K562 (cell line): ENCODE data around the gene AK2. TPM values are rescaled to one million over a fixed set of nuclear protein-coding genes. Genes with fewer than 3 reads are reported as not detected.

Source experiments
- ATAC-seq: fragments of 200-7000 bp; cut with Tn5 transposase; 3 replicates; pipeline ENCODE4 v1.9.1; 2020; ENCODE audit warnings: moderate library complexity
- BruUV-seq: library from RNA; stranded (reverse); fragments of 400-500 nt; replicated peaks from 2 replicates; lab custom pipeline; 2021; lab: Mats Ljungman, UMichigan
- CTCF ChIA-PET: fragments of 300-600 bp; formaldehyde crosslinking; extraction: SDS; loops from one replicate; lab custom pipeline; 2021; ENCODE audit warnings: low intra/inter-chr PET ratio; lab: Yijun Ruan, JAX
- POLR2A ChIA-PET: fragments of 300-600, 350-650 bp; sonication (Branson Sonifier 250); formaldehyde crosslinking; extraction: SDS; loops from one replicate; lab custom pipeline; 2021; ENCODE audit warnings: antibody characterized with exemption, inconsistent platforms; lab: Yijun Ruan, JAX
- DNase-seq, 4 experiments: peaks; one replicate each; pipeline versions ENCODE4 v3.0.0 to v3.0.0-alpha.2; 2011 to 2018; ENCODE audit warnings: low spot score in 3 of 4, mixed read lengths in 3 of 4; ENCODE audit errors: extremely low read depth in 1 of 4
- FAIRE-seq: peaks from 2 replicates; lab custom pipeline; 2011; peaks lifted over from hg19 to GRCh38; lab: Jason Lieb, UNC
- H2AFZ ChIP-seq: 2 replicates; pipeline ENCODE4 v1.6.0; 2011; ENCODE audit warnings: low read depth, low read length, control low read depth, inconsistent platforms
- H3K27ac ChIP-seq: fragments of 200-600 bp; 3 replicates; pipeline ENCODE4 v1.8.0; 2011; ENCODE audit warnings: low read depth, mild to moderate bottlenecking, control low read depth, inconsistent platforms, low read length, moderate library complexity, mixed read lengths; ENCODE audit errors: extremely low read depth
- H3K27me3 ChIP-seq, 2 experiments: fragments of 300-600 bp in 1 of 2; 2 replicates in 1 of 2; 3 replicates in 1 of 2; pipeline versions ENCODE4 v1.6.0 to v1.8.0; 2011; ENCODE audit warnings: inconsistent platforms in 2 of 2, low read length in 2 of 2, mild to moderate bottlenecking in 1 of 2, mixed read lengths in 1 of 2, moderate library complexity in 1 of 2; ENCODE audit not compliant: control insufficient read depth in 2 of 2, insufficient read depth in 2 of 2
- H3K36me3 ChIP-seq: fragments of 300-600 bp; 3 replicates; pipeline ENCODE4 v1.8.0; 2011; ENCODE audit warnings: mild to moderate bottlenecking, low read length, inconsistent platforms; ENCODE audit not compliant: control insufficient read depth, insufficient read depth
- H3K4me1 ChIP-seq, 2 experiments: fragments of 200-600 bp in 1 of 2; replicated peaks in 1 of 2; 2 replicates in 1 of 2; 3 replicates in 1 of 2; pipeline versions ENCODE4 v1.5.1 to v1.8.0; 2011; ENCODE audit warnings: inconsistent platforms in 2 of 2, low read length in 2 of 2, mild to moderate bottlenecking in 1 of 2, mixed read lengths in 1 of 2, moderate library complexity in 1 of 2; ENCODE audit not compliant: control insufficient read depth in 2 of 2, insufficient read depth in 2 of 2
- H3K4me2 ChIP-seq: 2 replicates; pipeline ENCODE4 v1.6.1; 2011; ENCODE audit warnings: low read length, control low read depth, inconsistent platforms, mixed read lengths; ENCODE audit not compliant: insufficient read depth
- H3K4me3 ChIP-seq: fragments of 200-600 bp; sonication (generic), shearing (Covaris generic); 2 replicates; pipeline ENCODE4 v1.5.1; 2016; ENCODE audit warnings: control low read depth, inconsistent platforms
- H3K79me2 ChIP-seq: fragments of 200-600 bp; 3 replicates; pipeline ENCODE4 v1.8.0; 2011; ENCODE audit warnings: low read length, inconsistent platforms; ENCODE audit not compliant: control insufficient read depth, insufficient read depth
- H3K9ac ChIP-seq, 2 experiments: 2 replicates each; pipeline versions ENCODE4 v1.6.0 to v1.6.1; 2011; ENCODE audit warnings: low read depth in 2 of 2, low read length in 2 of 2, control low read depth in 1 of 2, inconsistent platforms in 1 of 2, mild to moderate bottlenecking in 1 of 2, mixed read lengths in 1 of 2; ENCODE audit not compliant: insufficient read depth in 1 of 2
- H3K9me1 ChIP-seq: one replicate; pipeline ENCODE4 v1.6.0; 2011; ENCODE audit warnings: inconsistent platforms, mild to moderate bottlenecking, low read length, moderate library complexity; ENCODE audit not compliant: control insufficient read depth, insufficient read depth
- H3K9me3 ChIP-seq: replicated peaks from 2 replicates; pipeline ENCODE4 v1.5.1; 2011; ENCODE audit warnings: low read depth, low read length, inconsistent platforms; ENCODE audit not compliant: control insufficient read depth, insufficient read depth
- H4K20me1 ChIP-seq: replicated peaks from 2 replicates; pipeline ENCODE4 v1.6.1; 2011; ENCODE audit warnings: low read length, inconsistent platforms, mixed read lengths; ENCODE audit not compliant: control insufficient read depth, insufficient read depth
- CBFA2T2 ChIP-seq: fragments of 450-650 bp; conservative IDR thresholded peaks from 2 replicates; pipeline ENCODE4 v1.6.1; 2017; ENCODE audit warnings: mild to moderate bottlenecking
- CBFB ChIP-seq: sonication (generic); formaldehyde crosslinking; IDR thresholded peaks from 2 replicates; pipeline ENCODE4 v1.4.0; 2020; ENCODE audit warnings: mild to moderate bottlenecking, missing genetic modification reagents
- CREB3 ChIP-seq: fragments of 450-650 bp; conservative IDR thresholded peaks from 2 replicates; pipeline ENCODE4 v1.6.1; 2016; ENCODE audit warnings: missing genetic modification characterization, low read depth, mild to moderate bottlenecking, missing compliant biosample characterization, moderate library complexity
- DDX20 ChIP-seq: fragments of 450-650 bp; IDR thresholded peaks from 2 replicates; pipeline ENCODE4 v1.6.1; 2016; ENCODE audit warnings: missing genetic modification characterization, low read depth, mild to moderate bottlenecking, missing compliant biosample characterization, moderate library complexity
- DMBX1 ChIP-seq: fragments of 250-450 bp; sonication (Bioruptor Pico); IDR thresholded peaks from 2 replicates; pipeline ENCODE4 v1.8.0; 2022; ENCODE audit warnings: inconsistent platforms, mild to moderate bottlenecking, moderate library complexity, borderline replicate concordance
- DPF2 ChIP-seq: fragments of 450-650 bp; IDR thresholded peaks from 2 replicates; pipeline ENCODE4 v1.6.1; 2016
- HIVEP1 ChIP-seq: fragments of 250-450 bp; sonication (Bioruptor Pico); IDR thresholded peaks from 2 replicates; pipeline ENCODE4 v1.4.0; 2020; ENCODE audit warnings: mild to moderate bottlenecking
- ID3 ChIP-seq, 2 experiments: fragments of 250-450 bp in 1 of 2; fragments of 450-650 bp in 1 of 2; sonication (Bioruptor Pico) in 1 of 2; IDR thresholded peaks; 2 replicates each; pipeline versions ENCODE4 v1.6.1 to v1.8.0; 2016 to 2021; ENCODE audit warnings: mild to moderate bottlenecking in 2 of 2, moderate library complexity in 2 of 2, missing compliant biosample characterization in 1 of 2, missing genetic modification characterization in 1 of 2
- IFI16 ChIP-seq: fragments of 250-450 bp; sonication (Bioruptor Pico); IDR thresholded peaks from 2 replicates; pipeline ENCODE4 v2.1.2; 2022; ENCODE audit warnings: mild to moderate bottlenecking, inconsistent platforms
- NR2C1 ChIP-seq, 2 experiments: fragments of 450-650 bp; IDR thresholded peaks; 2 replicates each; pipeline ENCODE4 v1.6.1; 2017; ENCODE audit warnings: mild to moderate bottlenecking in 2 of 2, antibody characterized with exemption in 1 of 2, inconsistent platforms in 1 of 2, missing compliant biosample characterization in 1 of 2, missing genetic modification characterization in 1 of 2
- PHF8 ChIP-seq: fragments of 200-600 bp; sonication (generic); IDR thresholded peaks from 2 replicates; pipeline ENCODE4 v1.6.1; 2012; ENCODE audit warnings: mixed run types, mild to moderate bottlenecking, inconsistent platforms, low read length, moderate library complexity, borderline replicate concordance
- PRPF4 ChIP-seq: fragments of 200-400 bp; formaldehyde crosslinking; IDR thresholded peaks from one replicate; pipeline ENCODE4 v1.6.1; 2017; ENCODE audit warnings: low read length, low read depth, mild to moderate bottlenecking; ENCODE audit not compliant: insufficient read depth, poor library complexity, severe bottlenecking
- PTTG1 ChIP-seq: fragments of 450-650 bp; IDR thresholded peaks from 2 replicates; pipeline ENCODE4 v1.6.1; 2016; ENCODE audit warnings: low read depth, mild to moderate bottlenecking, missing genetic modification characterization, missing compliant biosample characterization
- PYGO2 ChIP-seq: fragments of 450-650 bp; IDR thresholded peaks from 2 replicates; pipeline ENCODE4 v1.6.1; 2016; ENCODE audit warnings: mild to moderate bottlenecking, missing genetic modification characterization, moderate library complexity, missing compliant biosample characterization
- ZNF175 ChIP-seq: fragments of 200-800 bp; sonication (Bioruptor generic); IDR thresholded peaks from 2 replicates; pipeline ENCODE4 v1.6.1; 2016; ENCODE audit warnings: low read depth, mild to moderate bottlenecking, missing genetic modification characterization, missing compliant biosample characterization
- ZNF24 ChIP-seq: fragments of 450-650 bp; IDR thresholded peaks from 2 replicates; pipeline ENCODE4 v1.6.1; 2016
- ZNF584 ChIP-seq: fragments of 200-800 bp; sonication (Bioruptor generic); IDR thresholded peaks from 2 replicates; pipeline ENCODE4 v1.6.1; 2016; ENCODE audit warnings: low read depth, mild to moderate bottlenecking, missing genetic modification characterization, missing compliant biosample characterization
- ZNF740 ChIP-seq, 3 experiments: fragments of 200-800 bp in 1 of 3; sonication (Bioruptor generic) in 1 of 3; sonication (generic) in 1 of 3; formaldehyde crosslinking in 1 of 3; IDR thresholded peaks; 2 replicates each; pipeline versions ENCODE4 v1.6.1 to v1.8.0; 2016 to 2022; ENCODE audit warnings: mild to moderate bottlenecking in 2 of 3, missing compliant biosample characterization in 2 of 3, missing genetic modification characterization in 2 of 3, missing genetic modification reagents in 1 of 3
- WGBS: fragments of 100-300 bp; shearing (Covaris generic); methylation state at CpG from one replicate; pipeline ENCODE4 v1.1.6; 2016; ENCODE audit warnings: low coverage, mixed read lengths; ENCODE audit not compliant: insufficient coverage; ENCODE audit errors: missing lambda C conversion rate; 5-methylcytosine and 5-hydroxymethylcytosine counted together
- in situ Hi-C: fragments of 300-500 bp; cut with MboI; formaldehyde crosslinking; loops from 4 replicates; pipeline ENCODE4 v1.15.0; 2018; ENCODE audit warnings: inconsistent platforms, mixed read lengths
- intact Hi-C: fragments of 100-400 bp; cut with micrococcal nuclease; formaldehyde crosslinking; loops from 2 replicates; pipeline ENCODE4 v1.14.2; 2022
- polyA plus RNA-seq, 8 experiments: library from polyadenylated mRNA; depleted of rRNA in 4 of 8; stranded (reverse) in 5 of 8; unstranded in 3 of 8; fragments of >200 nt; fragmentation: Nextera tagmentation in 2 of 8; fragmentation: Illumina TruSeq in 1 of 8; extraction: Ambion mirVana in 2 of 8; extraction: Trizol in 1 of 8; gene quantifications; 2 replicates each; pipeline versions ENCODE4 v1.2.1 to v1.2.3, GENCODE V29; 2011 to 2014; ENCODE audit warnings: inconsistent platforms in 1 of 8, missing spikeins in 1 of 8
- total RNA-seq, 7 experiments: library from RNA; depleted of rRNA in 6 of 7; stranded (reverse); fragments of >200 nt in 6 of 7; fragmentation: Illumina TruSeq in 2 of 7; extraction: Trizol in 2 of 7; gene quantifications; 2 replicates each; pipeline versions ENCODE4 v1.2.1 to v1.2.3, GENCODE V29; 2011 to 2021; ENCODE audit warnings: low replicate concordance in 1 of 7

The AK2 gene
- total and polyA plus RNA-seq, 9 of the 15 experiments (the other 6 are each of a cell fraction or from before 2014, with no cell fraction given): 105 to 1,050 (median 509) TPM

GRCh38 chr1:33043267-33044092 is 6.8 kb upstream of the AK2 start:
- ATAC-seq: no peak
- H3K27ac ChIP-seq: no peak overlapping the region
- TF ChIP-seq DMBX1 (0 out of 2 replicates have a peak, but pooled peaks have one; percentile 26), DPF2 (no peak), CBFA2T2 (no peak), PHF8 (no peak), CREB3 (tag) (0 out of 2 replicates have a peak, but pooled peaks have one; percentile 45), PTTG1 (tag) (peak; percentile 71), ZNF740 (CRISPR knock-in tag; IDR thresholded peaks at IDR 0.05) (no peak), ZNF740 (tag; IDR thresholded peaks at IDR 0.05) (peak in 1 of 2 experiments; percentile 48; a peak in 1 of 4 replicates), ZNF175 (CRISPR knock-in tag) (peak; percentile 76), HIVEP1 (0 out of 2 replicates have a peak, but pooled peaks have one; percentile 60), ZNF24 (no peak), PYGO2 (tag) (peak; percentile 65; the same call in 1 of the 2 replicates), IFI16 (CRISPR knock-in tag) (no peak), ID3 (CRISPR knock-in tag; IDR thresholded peaks at IDR 0.05) (no peak), ID3 (tag; IDR thresholded peaks at IDR 0.05) (no peak), NR2C1 (IDR thresholded peaks at IDR 0.05) (no peak), NR2C1 (tag; IDR thresholded peaks at IDR 0.05) (0 out of 2 replicates have a peak, but pooled peaks have one; percentile 20), PRPF4 (no peak), ZNF584 (CRISPR knock-in tag) (peak; percentile 64; the same call in 1 of the 2 replicates), CBFB (CRISPR knock-in tag) (no peak), DDX20 (peak; percentile 76)

More at GRCh38 chr1:33043267-33044092, 6.8 kb upstream of the AK2 start:
- WGBS: 27% methylated on average over 8 of the region's 8 CpGs
- no peaks in the 10 kb centered on the region for H4K20me1 ChIP-seq
- BruUV-seq: no TSS peak
- H3K4me3 ChIP-seq: no peak overlapping the region
- intact Hi-C loops (no loop called here), in situ Hi-C loops (no loop called here)
- H3K79me2 ChIP-seq: no peaks in the 10 kb centered on the region
- DNase-seq: no peak
- FAIRE-seq: no peak
- no peak overlapping the region for H3K9ac ChIP-seq
- H3K27me3 ChIP-seq: no peaks in the 10 kb centered on the region; a peak in 1 of 5 replicates
- no peak overlapping the region for H3K4me2 ChIP-seq
- no peaks in the 10 kb centered on the region for H3K36me3 ChIP-seq
- no peaks in the 10 kb centered on the region for H3K9me1 ChIP-seq
- H3K9me3 ChIP-seq: no peaks in the 10 kb centered on the region
- peaks cover 0 to 11% of the 10 kb centered on the region in 2 experiments; a peak in 3 of 5 replicates for H3K4me1 ChIP-seq
- CTCF ChIA-PET: no interaction called here
- POLR2A ChIA-PET: interaction anchor here (0.6 to 1.5 kb wide), 3 partner anchors 8 to 181 kb away, joined by 3 to 5 read pairs (median 3); no protein-coding TSS in a partner anchor
- H2AFZ ChIP-seq: no peak overlapping the region
